ENCODE results near the gene TFR2. TPM values are rescaled to one million over a fixed set of nuclear protein-coding genes. Genes with fewer than 3 reads are reported as not detected.

Gene TFR2
- total and polyA plus RNA-seq, 2 of the 4 experiments (the other 2 are of a cell fraction) = 0.18 to 0.50 TPM

DNA sequence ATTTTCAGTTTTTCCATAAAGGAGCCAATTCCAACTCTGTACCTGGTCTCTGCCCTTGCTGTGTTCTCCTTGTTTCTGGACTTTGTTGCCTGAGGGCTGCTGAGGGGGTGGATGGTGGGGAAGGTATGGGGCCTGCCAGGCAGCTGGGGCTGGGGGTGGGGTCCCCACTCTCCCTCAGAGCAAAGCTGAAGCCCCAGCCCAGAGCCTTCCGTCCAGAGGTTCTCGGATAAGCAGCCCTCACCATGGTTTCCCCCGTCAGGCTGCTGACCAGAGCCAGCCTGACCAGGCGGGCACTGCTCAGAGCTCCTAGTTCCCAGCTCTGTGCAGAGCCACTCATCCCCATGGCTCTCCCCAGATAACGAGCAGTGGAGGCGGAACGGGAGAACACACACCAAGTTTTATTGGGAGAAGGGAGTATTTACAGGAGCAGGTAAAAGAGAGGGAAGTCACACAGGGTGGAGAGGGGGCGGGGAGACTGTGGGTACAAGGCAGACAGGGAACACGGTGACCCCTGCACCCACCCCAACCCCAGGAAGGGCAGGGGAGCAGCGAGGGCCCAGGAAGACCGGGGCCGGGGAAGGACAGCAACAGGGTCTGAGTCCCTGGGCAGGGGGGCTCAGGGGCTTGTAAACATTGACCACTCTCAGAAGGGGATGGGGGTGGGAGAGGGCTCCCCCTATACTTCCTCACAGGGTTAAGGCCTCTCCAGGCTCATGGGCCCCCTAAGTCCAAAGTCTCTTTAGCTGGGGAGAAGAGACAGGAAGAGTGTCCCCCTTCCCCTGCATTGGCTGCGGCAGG lies 38.0 kb upstream of the TFR2 start:
- H3K27me3 ChIP-seq (ENCODE audit: control insufficient read depth, insufficient read depth, low read length) = no peaks in the 10 kb centered on the region
- no peak for ATAC-seq (ENCODE audit: low read depth)
- no peak overlapping the region for H2BK120ac ChIP-seq (ENCODE audit: low read depth, low read length)
- no TSS peak for BruUV-seq (replicated peaks)
- no peak overlapping the region for H3K18ac ChIP-seq (ENCODE audit: low read depth, low read length)
- H4K5ac ChIP-seq (ENCODE audit: low read depth, low read length) = no peak overlapping the region
- no peaks in the 10 kb centered on the region for H3K9me1 ChIP-seq (ENCODE audit: insufficient read depth, low read length)
- H2BK5ac ChIP-seq (ENCODE audit: low read depth, low read length, poor library complexity, severe bottlenecking) = no peak overlapping the region
- no peak overlapping the region for H4K91ac ChIP-seq (ENCODE audit: insufficient read depth, low read depth, low read length)
- WGBS, 2 experiments (ENCODE audit: extremely low coverage in 2 of 2, insufficient read length in 1 of 2) = 100% methylated on average over 3 of the region's 13 CpGs; no CpG with 5 or more reads in 1 of the 2 experiments
- dilution Hi-C loops (cut with HindIII; ENCODE audit: low sequenced_read_pairs, unreplicated experiment) = no loop called here
- peaks cover 9% of the 10 kb centered on the region for H3K4me1 ChIP-seq (ENCODE audit: control insufficient read depth, insufficient read depth, low read length)
- CTCF ChIA-PET = no interaction called here
- H2AK5ac ChIP-seq (ENCODE audit: low read depth, low read length) = no peak overlapping the region
- TF ChIP-seq FOS (IDR thresholded peaks at IDR 0.05; ENCODE audit: low read depth, low read length) = no peak
- no peak for TF ChIP-seq ELK1 (IDR thresholded peaks at IDR 0.05; ENCODE audit: borderline replicate concordance, low read depth, low read length)
- TF ChIP-seq RFX5 (IDR thresholded peaks at IDR 0.05; ENCODE audit: low read depth, low read length) = no peak
- TF ChIP-seq, protein P1, sequence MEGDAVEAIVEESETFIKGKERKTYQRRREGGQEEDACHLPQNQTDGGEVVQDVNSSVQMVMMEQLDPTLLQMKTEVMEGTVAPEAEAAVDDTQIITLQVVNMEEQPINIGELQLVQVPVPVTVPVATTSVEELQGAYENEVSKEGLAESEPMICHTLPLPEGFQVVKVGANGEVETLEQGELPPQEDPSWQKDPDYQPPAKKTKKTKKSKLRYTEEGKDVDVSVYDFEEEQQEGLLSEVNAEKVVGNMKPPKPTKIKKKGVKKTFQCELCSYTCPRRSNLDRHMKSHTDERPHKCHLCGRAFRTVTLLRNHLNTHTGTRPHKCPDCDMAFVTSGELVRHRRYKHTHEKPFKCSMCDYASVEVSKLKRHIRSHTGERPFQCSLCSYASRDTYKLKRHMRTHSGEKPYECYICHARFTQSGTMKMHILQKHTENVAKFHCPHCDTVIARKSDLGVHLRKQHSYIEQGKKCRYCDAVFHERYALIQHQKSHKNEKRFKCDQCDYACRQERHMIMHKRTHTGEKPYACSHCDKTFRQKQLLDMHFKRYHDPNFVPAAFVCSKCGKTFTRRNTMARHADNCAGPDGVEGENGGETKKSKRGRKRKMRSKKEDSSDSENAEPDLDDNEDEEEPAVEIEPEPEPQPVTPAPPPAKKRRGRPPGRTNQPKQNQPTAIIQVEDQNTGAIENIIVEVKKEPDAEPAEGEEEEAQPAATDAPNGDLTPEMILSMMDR (conservative IDR thresholded peaks at IDR 0.05; ENCODE audit: low read depth, low read length) = no peak
- TF ChIP-seq SMC3 (IDR thresholded peaks at IDR 0.05; ENCODE audit: low read depth, low read length) = no peak
- no peak for TF ChIP-seq RAD21 (IDR thresholded peaks at IDR 0.05; ENCODE audit: low read length)
- no peak for TF ChIP-seq BHLHE40 (IDR thresholded peaks at IDR 0.05; ENCODE audit: low read depth, low read length)
- H4K8ac ChIP-seq (ENCODE audit: low read depth in 2 of 2, low read length in 2 of 2) = no peak overlapping the region
- H3K23ac ChIP-seq (ENCODE audit: low read depth, low read length) = no peak overlapping the region
- peaks cover 70% of the 10 kb centered on the region for H3K36me3 ChIP-seq (ENCODE audit: control insufficient read depth, insufficient read depth, low read length)
- H3K4ac ChIP-seq (ENCODE audit: low read depth, low read length) = no peak overlapping the region
- no peak overlapping the region for H3K9ac ChIP-seq (ENCODE audit: low read depth, low read length)
- H3K9me3 ChIP-seq (ENCODE audit: control insufficient read depth, insufficient read depth, low read length) = no peaks in the 10 kb centered on the region
- H2BK15ac ChIP-seq (ENCODE audit: low read depth, low read length) = no peak overlapping the region
- no peak overlapping the region for H3K27ac ChIP-seq (ENCODE audit: insufficient read depth, low read length)
- H4K20me1 ChIP-seq (ENCODE audit: insufficient read depth, low read length) = peaks cover 58% of the 10 kb centered on the region
- H3K4me2 ChIP-seq (ENCODE audit: low read depth, low read length) = no peak overlapping the region
- no peak overlapping the region for H3K14ac ChIP-seq (replicated peaks; ENCODE audit: low read depth, low read length)
- no peak for DNase-seq
- H2BK20ac ChIP-seq (ENCODE audit: low read depth, low read length) = no peak overlapping the region
- peaks cover 13 to 52% of the 10 kb centered on the region in 2 experiments for H3K79me1 ChIP-seq (ENCODE audit: low read depth in 1 of 2, low read length in 2 of 2)
- H3K56ac ChIP-seq (ENCODE audit: extremely low read depth, insufficient read depth, low read length) = no peak overlapping the region
- no peak overlapping the region for H2AFZ ChIP-seq (replicated peaks; ENCODE audit: low read length, poor library complexity)
- in situ Hi-C loops (cut with MboI; ENCODE audit: low sequenced_read_pairs) = loop anchor here (10.0 kb wide), 1 partner anchor 205 kb away; the partner anchor contains the start of gene TSC22D4
- intact Hi-C loops (cut with micrococcal nuclease) = no loop called here
- no peak overlapping the region for H3K4me3 ChIP-seq (ENCODE audit: insufficient read depth, low read depth, low read length)
- H2AK9ac ChIP-seq (replicated peaks; ENCODE audit: low read depth, low read length, poor library complexity) = no peak overlapping the region
- POLR2A ChIA-PET (ENCODE audit: unreplicated experiment) = no interaction called here

Measured in IMR-90 (cell line).